PC-3 (cell line): ENCODE measurements around the gene B3GALT2. TPM values are rescaled to one million over a fixed set of nuclear protein-coding genes. Genes with fewer than 3 reads are reported as not detected.

Experiments used
- ATAC-seq: fragments of 200-7000 bp; cut with Tn5 transposase; 2 replicates; pipeline ENCODE4 v1.9.1; 2020; ENCODE audit warnings: mild to moderate bottlenecking, moderate library complexity
- BruUV-seq: library from RNA; stranded (reverse); fragments of 400-500 nt; replicated peaks from 2 replicates; lab custom pipeline; 2021; lab: Mats Ljungman, UMichigan
- CTCF ChIA-PET: fragments of 300-600 bp; sonication (Branson Sonifier 250); formaldehyde crosslinking; loops from one replicate; lab custom pipeline; 2022; ENCODE audit warnings: antibody characterized with exemption; lab: Charles Lee
- POLR2A ChIA-PET: fragments of 300-600 bp; sonication (Branson Sonifier 250); formaldehyde crosslinking; loops from one replicate; lab custom pipeline; 2022; ENCODE audit warnings: antibody characterized with exemption; ENCODE audit not compliant: unreplicated experiment; lab: Charles Lee
- DNase-seq: peaks from one replicate; pipeline ENCODE4 v3.0.0-alpha.2; 2015
- H2AFZ ChIP-seq: fragments of 300-600 bp; sonication (generic); 2 replicates; pipeline ENCODE4 v1.6.0; 2016; ENCODE audit warnings: antibody characterized with exemption, low read length
- H3F3A ChIP-seq: fragments of 300-600 bp; sonication (generic); one replicate; pipeline ENCODE4 v1.6.0; 2017; ENCODE audit warnings: antibody characterized with exemption, low read length, control low read depth, mild to moderate bottlenecking; ENCODE audit not compliant: unreplicated experiment
- H3K27ac ChIP-seq: fragments of 300-600 bp; sonication (generic); 2 replicates; pipeline ENCODE4 v1.5.1; 2016; ENCODE audit warnings: mild to moderate bottlenecking, low read length
- H3K27me3 ChIP-seq: fragments of 300-600 bp; sonication (generic); 2 replicates; pipeline ENCODE4 v1.6.1; 2016; ENCODE audit warnings: low read length, mixed read lengths
- H3K36me3 ChIP-seq: fragments of 300-600 bp; sonication (generic); 2 replicates; pipeline ENCODE4 v1.6.1; 2016; ENCODE audit warnings: low read depth, mixed run types, low read length, mixed read lengths
- H3K4me1 ChIP-seq: fragments of 300-600 bp; sonication (generic); 2 replicates; pipeline ENCODE4 v1.5.1; 2016; ENCODE audit warnings: low read length; ENCODE audit not compliant: insufficient read depth
- H3K4me2 ChIP-seq: fragments of 300-600 bp; sonication (generic); 2 replicates; pipeline ENCODE4 v1.6.0; 2016; ENCODE audit warnings: low read length
- H3K4me3 ChIP-seq: fragments of 300-600 bp; sonication (generic); 2 replicates; pipeline ENCODE4 v1.5.1; 2016; ENCODE audit warnings: mild to moderate bottlenecking, low read length, mixed read lengths
- H3K79me2 ChIP-seq: fragments of 300-600 bp; sonication (generic); 2 replicates; pipeline ENCODE4 v1.6.1; 2017; ENCODE audit warnings: low read length, mixed read lengths
- H3K9ac ChIP-seq: fragments of 300-600 bp; sonication (generic); 2 replicates; pipeline ENCODE4 v1.6.0; 2016; ENCODE audit warnings: mild to moderate bottlenecking, low read length
- H3K9me2 ChIP-seq: fragments of 300-600 bp; sonication (generic); replicated peaks from 2 replicates; pipeline ENCODE4 v1.6.1; 2016; ENCODE audit warnings: mixed run types, low read length, mixed read lengths
- H3K9me3 ChIP-seq: fragments of 300-600 bp; sonication (generic); 2 replicates; pipeline ENCODE4 v1.6.1; 2016; ENCODE audit warnings: low read length, mixed read lengths
- H4K20me1 ChIP-seq: fragments of 300-600 bp; sonication (generic); 2 replicates; pipeline ENCODE4 v1.6.1; 2016; ENCODE audit warnings: low read length, mixed read lengths
- CTCF ChIP-seq: fragments of 300-600 bp; sonication (generic); conservative IDR thresholded peaks from 2 replicates; pipeline ENCODE4 v1.5.1; 2017; ENCODE audit warnings: antibody characterized with exemption, low read depth, mild to moderate bottlenecking, low read length
- EZH2 ChIP-seq: fragments of 300-600 bp; sonication (generic); IDR thresholded peaks from one replicate; pipeline ENCODE4 v1.6.1; 2017; ENCODE audit warnings: antibody characterized with exemption, mild to moderate bottlenecking, low read length; ENCODE audit not compliant: unreplicated experiment
- EZH2phosphoT487 ChIP-seq: fragments of 300-600 bp; sonication (generic); IDR thresholded peaks from 2 replicates; pipeline ENCODE4 v1.6.1; 2018; ENCODE audit warnings: mild to moderate bottlenecking, antibody characterized with exemption, low read length, borderline replicate concordance
- intact Hi-C: fragments of 100-400 bp; cut with micrococcal nuclease; formaldehyde crosslinking; loops from 2 replicates; pipeline ENCODE4 v1.9.0; 2023
- total RNA-seq: library from RNA; depleted of rRNA; stranded (reverse); fragments of >200 nt; gene quantifications from 2 replicates; pipeline ENCODE4 v1.2.3, GENCODE V29; 2014

B3GALT2 gene
- total RNA-seq, 1 experiment from 2014 or later, result not detected

DNA sequence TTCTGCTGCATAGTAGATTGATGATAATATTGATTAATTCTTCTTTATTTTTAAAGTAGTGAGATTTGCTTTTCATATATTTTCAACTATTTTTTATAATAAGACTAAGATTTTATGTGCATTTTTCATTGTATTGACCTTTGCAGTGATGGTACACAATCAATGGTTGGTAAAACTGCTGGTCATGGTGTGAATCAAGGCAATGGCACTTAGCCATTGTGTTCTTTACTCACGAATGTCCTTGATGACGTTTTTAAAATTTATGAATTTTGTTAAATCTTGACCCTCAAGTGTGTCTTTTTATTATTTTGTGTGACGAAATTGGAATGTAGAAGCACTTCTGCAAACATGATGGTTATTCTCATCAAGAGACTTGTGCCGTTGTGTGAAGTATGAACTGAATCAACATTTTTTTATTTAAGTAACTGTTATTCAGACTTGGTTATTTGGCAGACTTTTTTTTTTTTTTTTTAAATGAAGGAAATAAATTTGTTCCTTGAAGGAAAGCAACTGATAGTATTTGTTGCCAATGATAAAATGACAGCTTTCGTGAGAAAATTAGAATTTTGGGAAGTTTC lies 42.0 kb downstream of the B3GALT2 start:
- Histone ChIP-seq H3K4me1 (no peaks in the 10 kb centered on the region), H3K9ac (no peak overlapping the region), H3K27ac (no peak overlapping the region), H3K9me3 (no peaks in the 10 kb centered on the region), H3K36me3 (peaks cover 22% of the 10 kb centered on the region), H3K4me3 (no peak overlapping the region), H2AFZ (no peak overlapping the region), H4K20me1 (peaks cover 4% of the 10 kb centered on the region; the same call in 1 of the 2 replicates), H3K9me2 (no peaks in the 10 kb centered on the region), H3K27me3 (no peaks in the 10 kb centered on the region), H3F3A (no peaks in the 10 kb centered on the region), H3K79me2 (peaks cover 4% of the 10 kb centered on the region; the same call in 1 of the 2 replicates), H3K4me2 (no peak overlapping the region)
- no peak for ATAC-seq
- intact Hi-C loops, result loop anchor here (5.0 kb wide), 1 partner anchor 193 kb away; no protein-coding TSS in a partner anchor
- BruUV-seq, result no TSS peak
- TF ChIP-seq EZH2phosphoT487 (no peak), CTCF (no peak), EZH2 (no peak)
- ChIA-PET POLR2A (no interaction called here), CTCF (no interaction called here)
- no peak for DNase-seq

DNA sequence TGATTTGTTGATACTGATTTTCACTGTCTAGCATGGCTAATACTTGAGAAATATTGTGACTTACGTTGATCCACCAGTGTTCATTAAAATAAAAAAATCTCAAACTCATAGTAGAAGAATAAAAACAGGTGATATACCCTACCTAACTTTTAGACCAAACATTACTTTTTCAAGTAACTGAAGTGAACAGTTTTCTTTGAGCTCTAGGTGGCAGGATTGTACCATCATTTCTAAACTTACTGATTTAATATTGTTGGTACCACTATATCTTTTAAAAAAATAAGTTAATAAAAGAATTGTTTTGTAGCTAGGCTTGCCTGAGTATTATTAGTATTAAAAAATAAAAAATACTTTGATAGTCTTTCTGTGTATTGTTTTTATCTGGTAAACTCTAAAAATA lies 43.1 kb downstream of the B3GALT2 start:
- ATAC-seq, result no peak
- peak; percentile 46 for TF ChIP-seq CTCF
- TF ChIP-seq EZH2, result no peak
- no peak overlapping the region for H3K4me2 ChIP-seq
- no peaks in the 10 kb centered on the region for H3K4me1 ChIP-seq
- ChIA-PET CTCF (interaction anchor here (0.6 kb wide), 4 partner anchors 10 to 538 kb away, joined by 3 to 4 read pairs (median 4); no protein-coding TSS in a partner anchor), POLR2A (no interaction called here)
- DNase-seq, result peak; percentile 29
- no peak overlapping the region for H3K9ac ChIP-seq
- no peaks in the 10 kb centered on the region for H3K9me3 ChIP-seq
- no peak overlapping the region for H2AFZ ChIP-seq
- no peaks in the 10 kb centered on the region for H3K9me2 ChIP-seq
- H3F3A ChIP-seq, result no peaks in the 10 kb centered on the region
- H3K27ac ChIP-seq, result no peak overlapping the region
- H3K27me3 ChIP-seq, result no peaks in the 10 kb centered on the region
- H3K36me3 ChIP-seq, result peaks cover 18% of the 10 kb centered on the region
- peaks cover 4% of the 10 kb centered on the region; the same call in 1 of the 2 replicates for H4K20me1 ChIP-seq
- BruUV-seq, result no TSS peak
- intact Hi-C loops, result loop anchor here (5.0 kb wide), 1 partner anchor 194 kb away; no protein-coding TSS in a partner anchor
- H3K4me3 ChIP-seq, result no peak overlapping the region
- peaks cover 4% of the 10 kb centered on the region; the same call in 1 of the 2 replicates for H3K79me2 ChIP-seq

- peaks cover 4% of the 10 kb centered on the region; the same call in 1 of the 2 replicates for H4K20me1 ChIP-seq
- no TSS peak for BruUV-seq
- H3K79me2 ChIP-seq, result peaks cover 4% of the 10 kb centered on the region; the same call in 1 of the 2 replicates
- no peak overlapping the region for H3K4me3 ChIP-seq
- no peak for ATAC-seq
- H3K36me3 ChIP-seq, result peaks cover 18% of the 10 kb centered on the region
- no peaks in the 10 kb centered on the region for H3K9me2 ChIP-seq
- no peaks in the 10 kb centered on the region for H3K27me3 ChIP-seq
- POLR2A ChIA-PET, result no interaction called here
- no peak overlapping the region for H3K27ac ChIP-seq
- no peak for DNase-seq
- H3K4me2 ChIP-seq, result no peak overlapping the region
- H2AFZ ChIP-seq, result no peak overlapping the region
- H3K9me3 ChIP-seq, result no peaks in the 10 kb centered on the region
- intact Hi-C loops, result loop anchor here (5.0 kb wide), 1 partner anchor 195 kb away; no protein-coding TSS in a partner anchor
- CTCF ChIA-PET, result interaction anchor here (0.6 kb wide), 2 partner anchors 9 to 539 kb away, joined by 3 to 4 read pairs; no protein-coding TSS in a partner anchor
- TF ChIP-seq EZH2 (no peak), CTCF (no peak), EZH2phosphoT487 (no peak)
- no peaks in the 10 kb centered on the region for H3F3A ChIP-seq
- H3K4me1 ChIP-seq, result no peaks in the 10 kb centered on the region
- no peak overlapping the region for H3K9ac ChIP-seq
Observed at GRCh38 chr1:193142409-193142808, 44.0 kb downstream of the B3GALT2 start.
